Measurements from ENCODE around the gene OR12D1. TPM values are rescaled to one million over a fixed set of nuclear protein-coding genes. Genes with fewer than 3 reads are reported as not detected.

OR12D1 gene
- total RNA-seq, 1 donor from 2014 or later = not detected

DNA sequence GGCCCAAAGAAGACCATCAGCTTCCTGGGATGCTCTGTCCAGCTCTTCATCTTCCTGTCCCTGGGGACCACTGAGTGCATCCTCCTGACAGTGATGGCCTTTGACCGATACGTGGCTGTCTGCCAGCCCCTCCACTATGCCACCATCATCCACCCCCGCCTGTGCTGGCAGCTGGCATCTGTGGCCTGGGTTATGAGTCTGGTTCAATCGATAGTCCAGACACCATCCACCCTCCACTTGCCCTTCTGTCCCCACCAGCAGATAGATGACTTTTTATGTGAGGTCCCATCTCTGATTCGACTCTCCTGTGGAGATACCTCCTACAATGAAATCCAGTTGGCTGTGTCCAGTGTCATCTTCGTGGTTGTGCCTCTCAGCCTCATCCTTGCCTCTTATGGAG lies 47.3 kb downstream of the OR12D1 start:
- no peak for DNase-seq (ENCODE audit: low spot score in 2 of 2)
- FAIRE-seq = no peak

GRCh38 chr6:29465279-29465678 lies 50.6 kb downstream of the OR12D1 start:
- DNase-seq (ENCODE audit: low spot score in 2 of 2) (no peak), FAIRE-seq (no peak)

GRCh38 chr6:29465801-29466200 lies 51.1 kb downstream of the OR12D1 start:
- DNase-seq (ENCODE audit: low spot score in 2 of 2) = no peak
- FAIRE-seq = no peak

DNA sequence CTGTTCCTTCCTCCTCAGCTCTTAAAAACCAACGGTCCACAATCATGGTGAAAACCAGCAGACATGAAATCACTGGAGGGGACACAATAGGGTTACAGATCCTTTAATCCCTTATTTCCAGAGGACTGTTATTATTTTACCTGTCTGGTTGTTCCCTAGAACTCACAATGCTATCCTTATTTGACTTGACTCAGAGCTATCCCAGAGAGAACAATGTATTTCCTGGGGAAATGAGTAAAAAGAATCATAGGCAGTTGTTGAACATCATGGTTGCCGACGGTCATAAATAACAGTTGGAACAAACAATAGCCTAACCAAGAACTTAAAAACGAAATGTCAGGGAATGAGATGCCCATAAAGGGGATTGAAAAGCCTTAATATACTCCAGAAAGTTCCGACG lies 51.5 kb downstream of the OR12D1 start:
- FAIRE-seq (no peak), DNase-seq (ENCODE audit: low spot score in 2 of 2) (no peak)

Other genes starting within 250 kb of the OR12D1 start
- gene OR2J2, start 244.0 kb upstream of the OR12D1 start, total RNA-seq = not detected
- gene OR14J1, start 113.2 kb upstream of the OR12D1 start, total RNA-seq = not detected
- gene OR5V1, start 46.1 kb upstream of the OR12D1 start, total RNA-seq = not detected
- gene OR12D3, start 39.6 kb upstream of the OR12D1 start, total RNA-seq = not detected
- gene OR12D2, start 19.3 kb upstream of the OR12D1 start, total RNA-seq = not detected
- gene OR10C1, start 24.4 kb downstream of the OR12D1 start, total RNA-seq = not detected
- not detected for gene OR11A1, start 42.1 kb downstream of the OR12D1 start, total RNA-seq
- under 0.01 TPM for gene OR2H1, start 42.2 kb downstream of the OR12D1 start, total RNA-seq
- not detected for gene MAS1L, start 73.0 kb downstream of the OR12D1 start, total RNA-seq
- gene UBD, start 144.8 kb downstream of the OR12D1 start, total RNA-seq = not detected
- gene OR2H2, start 170.2 kb downstream of the OR12D1 start, total RNA-seq = not detected
- 72.2 TPM for gene GABBR1, start 218.3 kb downstream of the OR12D1 start, total RNA-seq
- under 0.01 TPM for gene MOG, start 242.2 kb downstream of the OR12D1 start, total RNA-seq

All from frontal cortex (tissue), 4 donors.